ENCODE results near the gene PGGT1B. TPM values are rescaled to one million over a fixed set of nuclear protein-coding genes. Genes with fewer than 3 reads are reported as not detected.

Gene PGGT1B
- total and polyA plus RNA-seq, 7 experiments from 2014 or later = 10.3 to 49.1 (median 40.4) TPM

DNA sequence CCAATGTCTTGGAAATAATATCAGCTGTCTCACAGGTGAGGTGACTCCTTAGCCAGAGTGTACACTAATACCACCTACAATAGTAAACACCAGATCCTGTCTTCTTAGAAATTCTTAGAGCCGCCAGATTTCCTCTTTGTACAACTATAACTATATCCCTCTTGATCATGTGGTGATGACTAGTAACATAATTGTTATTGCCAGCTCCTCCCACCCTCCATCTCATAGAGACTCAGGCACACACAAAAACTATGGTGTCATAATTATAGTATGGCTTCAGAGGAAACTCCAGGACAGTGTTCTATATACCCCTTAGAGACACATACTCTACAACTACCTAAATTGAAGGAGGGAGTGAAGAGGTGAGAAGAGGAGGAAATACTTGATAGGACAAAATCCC, 33.1 kb downstream of the PGGT1B start:
- Histone ChIP-seq H3K36me3 (ENCODE audit: control insufficient read depth in 2 of 3, insufficient read depth in 3 of 3, low read length in 3 of 3) (peaks cover 0 to 19% (median 11%) of the 10 kb centered on the region in 3 experiments), H3K27ac (ENCODE audit: low read depth, low read length) (no peak overlapping the region), H3K4me1 (ENCODE audit: control insufficient read depth in 2 of 2, insufficient read depth in 2 of 2, low read length in 2 of 2) (no peaks in the 10 kb centered on the region), H3K27me3 (ENCODE audit: control insufficient read depth in 2 of 2, insufficient read depth in 2 of 2, low read length in 2 of 2) (no peaks in the 10 kb centered on the region), H3K4me3 (ENCODE audit: low read length) (no peak overlapping the region), H3K9me3 (ENCODE audit: control insufficient read depth in 2 of 3, low read length in 3 of 3) (no peaks in the 10 kb centered on the region)
- ATAC-seq (no peak), DNase-seq (no peak)
- Mint-ChIP-seq H3K4me1 (peaks cover 0 to 8% (median 0%) of the 10 kb centered on the region in 7 donors), H3K27ac (no peak overlapping the region), H3K36me3 (peaks cover 17 to 70% (median 62%) of the 10 kb centered on the region in 5 donors), H3K4me3 (no peak overlapping the region), H3K27me3 (no peaks in the 10 kb centered on the region), H3K9me3 (no peaks in the 10 kb centered on the region)
- POLR2A ChIA-PET = interaction anchor here (0.6 kb wide), 1 partner anchor 674 kb away, joined by 3 read pairs; no protein-coding TSS in a partner anchor
- intact Hi-C loops (cut with micrococcal nuclease) = no loop called here
- CTCF ChIA-PET = no interaction called here

DNA sequence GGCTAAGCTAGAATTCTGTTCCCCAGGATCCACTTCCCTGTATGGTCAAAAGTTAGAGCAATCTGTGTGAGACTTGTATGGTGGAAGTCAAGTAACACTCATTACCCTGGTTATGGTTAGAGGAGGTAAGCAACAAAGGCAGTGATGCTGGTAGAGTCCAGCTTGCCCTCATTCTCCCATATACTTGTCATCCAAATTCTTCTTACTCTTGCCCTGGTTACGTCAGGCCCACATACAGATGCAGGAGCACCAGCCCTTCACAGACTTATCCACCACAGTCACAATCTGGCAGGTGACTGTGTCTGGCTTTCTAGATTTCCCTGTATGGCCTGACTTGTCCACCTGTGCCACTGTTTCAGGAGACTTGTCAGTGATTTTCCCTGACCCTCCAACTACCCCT, 35.4 kb downstream of the PGGT1B start:
- Mint-ChIP-seq H3K27me3 (no peaks in the 10 kb centered on the region), H3K9me3 (no peaks in the 10 kb centered on the region), H3K4me3 (no peak overlapping the region), H3K27ac (no peak overlapping the region), H3K4me1 (peaks cover 0 to 9% (median 0%) of the 10 kb centered on the region in 7 donors), H3K36me3 (peaks cover 22 to 68% (median 62%) of the 10 kb centered on the region in 5 donors)
- Histone ChIP-seq H3K27me3 (ENCODE audit: control insufficient read depth in 2 of 2, insufficient read depth in 2 of 2, low read length in 2 of 2) (no peaks in the 10 kb centered on the region), H3K27ac (ENCODE audit: low read depth, low read length) (no peak overlapping the region), H3K4me1 (ENCODE audit: control insufficient read depth in 2 of 2, insufficient read depth in 2 of 2, low read length in 2 of 2) (no peaks in the 10 kb centered on the region), H3K36me3 (ENCODE audit: control insufficient read depth in 2 of 3, insufficient read depth in 3 of 3, low read length in 3 of 3) (peaks cover 0 to 25% (median 11%) of the 10 kb centered on the region in 3 experiments), H3K4me3 (ENCODE audit: low read length) (no peak overlapping the region), H3K9me3 (ENCODE audit: control insufficient read depth in 2 of 3, low read length in 3 of 3) (no peaks in the 10 kb centered on the region)
- ChIA-PET CTCF (no interaction called here), POLR2A (no interaction called here)
- intact Hi-C loops (cut with micrococcal nuclease) = no loop called here
- ATAC-seq (no peak), DNase-seq (no peak)

DNA sequence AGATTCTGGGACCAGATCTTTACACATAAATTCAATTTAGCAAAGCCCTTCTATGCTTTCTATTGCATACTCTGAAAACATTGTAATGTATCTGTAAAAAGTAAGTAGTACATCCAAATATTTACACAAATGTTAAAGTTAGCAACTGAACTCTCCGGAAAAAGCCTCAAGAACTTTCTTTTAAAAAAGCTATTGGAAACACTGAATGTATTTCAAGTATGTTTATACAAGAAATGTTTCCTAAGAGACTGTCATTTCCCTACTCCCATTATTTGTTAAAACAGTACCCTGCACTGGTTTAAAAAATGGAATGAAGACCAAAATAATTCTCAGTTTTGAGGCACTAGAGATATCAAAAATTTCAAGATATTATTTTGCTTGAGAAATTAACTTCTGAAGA, 48.1 kb downstream of the PGGT1B start:
- H3K36me3 ChIP-seq (ENCODE audit: control insufficient read depth in 2 of 3, insufficient read depth in 3 of 3, low read length in 3 of 3) = peaks cover 0 to 21% (median 5%) of the 10 kb centered on the region in 3 experiments
- intact Hi-C loops (cut with micrococcal nuclease) = no loop called here
- ATAC-seq = no peak
- H3K36me3 Mint-ChIP-seq = peaks cover 0 to 37% (median 29%) of the 10 kb centered on the region in 5 donors
- peaks cover 0 to 11% (median 7%) of the 10 kb centered on the region in 7 donors for H3K4me1 Mint-ChIP-seq
- POLR2A ChIA-PET = no interaction called here
- no peaks in the 10 kb centered on the region for H3K4me1 ChIP-seq (ENCODE audit: control insufficient read depth in 2 of 2, insufficient read depth in 2 of 2, low read length in 2 of 2)
- H3K27ac Mint-ChIP-seq = no peak overlapping the region
- H3K4me3 Mint-ChIP-seq = no peak overlapping the region
- no peaks in the 10 kb centered on the region for H3K27me3 Mint-ChIP-seq
- H3K27ac ChIP-seq (ENCODE audit: low read depth, low read length) = no peak overlapping the region
- H3K9me3 Mint-ChIP-seq = peaks cover 0 to 1% (median 0%) of the 10 kb centered on the region in 11 donors
- H3K27me3 ChIP-seq (ENCODE audit: control insufficient read depth in 2 of 2, insufficient read depth in 2 of 2, low read length in 2 of 2) = no peaks in the 10 kb centered on the region
- no peak overlapping the region for H3K4me3 ChIP-seq (ENCODE audit: low read length)
- H3K9me3 ChIP-seq (ENCODE audit: control insufficient read depth in 2 of 3, low read length in 3 of 3) = no peaks in the 10 kb centered on the region
- CTCF ChIA-PET = no interaction called here
- no peak for DNase-seq

DNA sequence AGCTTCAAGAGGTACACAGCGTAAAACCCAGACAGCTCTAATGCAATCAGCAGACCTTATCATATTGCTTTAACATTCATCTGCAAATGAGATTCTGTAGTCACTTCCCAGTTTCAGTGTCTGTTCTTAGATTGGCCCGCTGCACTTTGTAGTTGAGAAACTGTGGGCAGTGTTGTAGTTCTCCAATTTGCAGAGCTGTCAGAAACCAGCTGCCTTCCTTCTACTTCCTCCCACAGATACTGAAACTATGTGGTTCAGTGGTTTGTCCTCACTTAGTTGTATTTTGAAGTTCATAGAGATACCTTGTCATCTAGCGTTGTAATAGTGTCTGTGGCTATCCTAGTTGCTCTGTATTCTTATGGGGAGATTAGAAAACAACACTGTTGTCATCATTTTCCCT, 53.4 kb downstream of the PGGT1B start:
- H3K36me3 ChIP-seq (ENCODE audit: control insufficient read depth in 2 of 3, insufficient read depth in 3 of 3, low read length in 3 of 3) = peaks cover 0 to 15% (median 5%) of the 10 kb centered on the region in 3 experiments
- Mint-ChIP-seq H3K4me1 (peaks cover 5 to 19% (median 12%) of the 10 kb centered on the region in 7 donors), H3K27ac (peak overlapping the region in 3 of 9 donors; percentile 6 to 74 (median 62)), H3K27me3 (no peaks in the 10 kb centered on the region), H3K36me3 (peaks cover 0 to 38% (median 24%) of the 10 kb centered on the region in 5 donors), H3K4me3 (peak overlapping the region in 1 of 10 donors; percentile 77), H3K9me3 (no peaks in the 10 kb centered on the region)
- peak; percentile 97 for ATAC-seq
- ChIA-PET CTCF (no interaction called here), POLR2A (interaction anchor here (0.6 kb wide), 1 partner anchor 375 kb away, joined by 3 read pairs; no protein-coding TSS in a partner anchor)
- no peaks in the 10 kb centered on the region for H3K27me3 ChIP-seq (ENCODE audit: control insufficient read depth in 2 of 2, insufficient read depth in 2 of 2, low read length in 2 of 2)
- intact Hi-C loops (cut with micrococcal nuclease) = loop anchor here in 1 of 2 donors (1.0 to 2.0 kb wide), 5 partner anchors 28 to 632 kb away; partner anchors contain the start of genes AP3S1, ATG12 and FEM1C
- no peaks in the 10 kb centered on the region for H3K4me1 ChIP-seq (ENCODE audit: control insufficient read depth in 2 of 2, insufficient read depth in 2 of 2, low read length in 2 of 2)
- H3K9me3 ChIP-seq (ENCODE audit: control insufficient read depth in 2 of 3, low read length in 3 of 3) = no peaks in the 10 kb centered on the region
- peak in 8 of 9 donors; percentile 1 to 45 (median 15) for DNase-seq
- H3K27ac ChIP-seq (ENCODE audit: low read depth, low read length) = no peak overlapping the region
- H3K4me3 ChIP-seq (ENCODE audit: low read length) = no peak overlapping the region

GRCh38 chr5:115202952-115203351, 59.7 kb downstream of the PGGT1B start:
- peaks cover 0 to 19% (median 2%) of the 10 kb centered on the region in 11 donors for H3K9me3 Mint-ChIP-seq
- H3K27ac Mint-ChIP-seq = peak overlapping the region in 1 of 9 donors; percentile 70
- Histone ChIP-seq H3K27ac (ENCODE audit: low read depth, low read length) (no peak overlapping the region), H3K27me3 (ENCODE audit: control insufficient read depth in 2 of 2, insufficient read depth in 2 of 2, low read length in 2 of 2) (no peaks in the 10 kb centered on the region), H3K4me1 (ENCODE audit: control insufficient read depth in 2 of 2, insufficient read depth in 2 of 2, low read length in 2 of 2) (no peaks in the 10 kb centered on the region), H3K9me3 (ENCODE audit: control insufficient read depth in 2 of 3, low read length in 3 of 3) (no peaks in the 10 kb centered on the region), H3K36me3 (ENCODE audit: control insufficient read depth in 2 of 3, insufficient read depth in 3 of 3, low read length in 3 of 3) (no peaks in the 10 kb centered on the region), H3K4me3 (ENCODE audit: low read length) (no peak overlapping the region)
- ChIA-PET POLR2A (no interaction called here), CTCF (no interaction called here)
- intact Hi-C loops (cut with micrococcal nuclease) = no loop called here
- no peak for ATAC-seq
- no peaks in the 10 kb centered on the region for H3K4me1 Mint-ChIP-seq
- peaks cover 0 to 19% (median 12%) of the 10 kb centered on the region in 5 donors for H3K36me3 Mint-ChIP-seq
- H3K27me3 Mint-ChIP-seq = peaks cover 0 to 8% (median 0%) of the 10 kb centered on the region in 5 donors
- DNase-seq = no peak
- H3K4me3 Mint-ChIP-seq = no peak overlapping the region

- Mint-ChIP-seq H3K36me3 (peaks cover 0 to 21% (median 8%) of the 10 kb centered on the region in 5 donors), H3K4me1 (no peaks in the 10 kb centered on the region), H3K9me3 (peaks cover 0 to 19% (median 3%) of the 10 kb centered on the region in 11 donors), H3K27me3 (peaks cover 0 to 14% (median 0%) of the 10 kb centered on the region in 5 donors), H3K4me3 (no peak overlapping the region), H3K27ac (no peak overlapping the region)
- CTCF ChIA-PET = no interaction called here
- H3K27ac ChIP-seq (ENCODE audit: low read depth, low read length) = no peak overlapping the region
- H3K27me3 ChIP-seq (ENCODE audit: control insufficient read depth in 2 of 2, insufficient read depth in 2 of 2, low read length in 2 of 2) = no peaks in the 10 kb centered on the region
- no peaks in the 10 kb centered on the region for H3K36me3 ChIP-seq (ENCODE audit: control insufficient read depth in 2 of 3, insufficient read depth in 3 of 3, low read length in 3 of 3)
- DNase-seq (no peak), ATAC-seq (no peak)
- intact Hi-C loops (cut with micrococcal nuclease) = no loop called here
- no peaks in the 10 kb centered on the region for H3K4me1 ChIP-seq (ENCODE audit: control insufficient read depth in 2 of 2, insufficient read depth in 2 of 2, low read length in 2 of 2)
- H3K9me3 ChIP-seq (ENCODE audit: control insufficient read depth in 2 of 3, low read length in 3 of 3) = no peaks in the 10 kb centered on the region
- POLR2A ChIA-PET = no interaction called here
- no peak overlapping the region for H3K4me3 ChIP-seq (ENCODE audit: low read length)
Measured at GRCh38 chr5:115196161-115196560, 66.5 kb downstream of the PGGT1B start.

DNA sequence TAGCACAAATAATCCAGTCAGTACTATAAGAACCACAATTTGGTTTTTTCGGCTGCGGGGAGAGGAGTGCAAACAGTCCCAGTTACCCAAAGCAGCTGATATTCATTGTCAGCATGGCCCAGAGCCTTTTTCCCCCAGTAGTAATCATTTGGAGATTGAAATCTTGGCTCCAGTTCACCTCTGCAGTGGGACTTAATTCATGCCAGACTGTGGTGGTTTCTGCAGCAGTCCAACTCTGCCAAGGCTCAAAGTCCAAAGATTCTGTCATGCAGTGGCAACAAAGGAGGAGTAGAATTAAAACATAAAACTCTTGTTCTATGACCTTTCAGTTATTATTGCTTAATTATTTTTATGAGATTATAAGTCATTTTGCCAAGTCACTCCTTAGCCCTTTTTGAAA, 68.0 kb downstream of the PGGT1B start:
- no peaks in the 10 kb centered on the region for H3K9me3 ChIP-seq (ENCODE audit: control insufficient read depth in 2 of 3, low read length in 3 of 3)
- peaks cover 0 to 21% (median 0%) of the 10 kb centered on the region in 5 donors for H3K27me3 Mint-ChIP-seq
- H3K27ac Mint-ChIP-seq = no peak overlapping the region
- ChIA-PET POLR2A (no interaction called here), CTCF (interaction anchor here (1.6 kb wide), 1 partner anchor 51 kb away, joined by 3 read pairs; no protein-coding TSS in a partner anchor)
- intact Hi-C loops (cut with micrococcal nuclease) = no loop called here
- no peak overlapping the region for H3K27ac ChIP-seq (ENCODE audit: low read depth, low read length)
- H3K4me3 ChIP-seq (ENCODE audit: low read length) = no peak overlapping the region
- no peak for DNase-seq
- H3K36me3 ChIP-seq (ENCODE audit: control insufficient read depth in 2 of 3, insufficient read depth in 3 of 3, low read length in 3 of 3) = no peaks in the 10 kb centered on the region
- no peak overlapping the region for H3K4me3 Mint-ChIP-seq
- peaks cover 0 to 8% (median 2%) of the 10 kb centered on the region in 11 donors for H3K9me3 Mint-ChIP-seq
- no peak for ATAC-seq
- H3K4me1 Mint-ChIP-seq = no peaks in the 10 kb centered on the region
- H3K36me3 Mint-ChIP-seq = peaks cover 0 to 21% (median 5%) of the 10 kb centered on the region in 5 donors
- H3K4me1 ChIP-seq (ENCODE audit: control insufficient read depth in 2 of 2, insufficient read depth in 2 of 2, low read length in 2 of 2) = no peaks in the 10 kb centered on the region
- no peaks in the 10 kb centered on the region for H3K27me3 ChIP-seq (ENCODE audit: control insufficient read depth in 2 of 2, insufficient read depth in 2 of 2, low read length in 2 of 2)

Measured in naive thymus-derived CD4-positive, alpha-beta T cell (primary cell).